Amniotic stem cell (primary cell): ENCODE data around the gene RNU6-1.

Source experiments
- DNase-seq: peaks from one replicate; lab custom pipeline; 2025; lab: John Stamatoyannopoulos, UW

The RNU6-1 gene

DNA sequence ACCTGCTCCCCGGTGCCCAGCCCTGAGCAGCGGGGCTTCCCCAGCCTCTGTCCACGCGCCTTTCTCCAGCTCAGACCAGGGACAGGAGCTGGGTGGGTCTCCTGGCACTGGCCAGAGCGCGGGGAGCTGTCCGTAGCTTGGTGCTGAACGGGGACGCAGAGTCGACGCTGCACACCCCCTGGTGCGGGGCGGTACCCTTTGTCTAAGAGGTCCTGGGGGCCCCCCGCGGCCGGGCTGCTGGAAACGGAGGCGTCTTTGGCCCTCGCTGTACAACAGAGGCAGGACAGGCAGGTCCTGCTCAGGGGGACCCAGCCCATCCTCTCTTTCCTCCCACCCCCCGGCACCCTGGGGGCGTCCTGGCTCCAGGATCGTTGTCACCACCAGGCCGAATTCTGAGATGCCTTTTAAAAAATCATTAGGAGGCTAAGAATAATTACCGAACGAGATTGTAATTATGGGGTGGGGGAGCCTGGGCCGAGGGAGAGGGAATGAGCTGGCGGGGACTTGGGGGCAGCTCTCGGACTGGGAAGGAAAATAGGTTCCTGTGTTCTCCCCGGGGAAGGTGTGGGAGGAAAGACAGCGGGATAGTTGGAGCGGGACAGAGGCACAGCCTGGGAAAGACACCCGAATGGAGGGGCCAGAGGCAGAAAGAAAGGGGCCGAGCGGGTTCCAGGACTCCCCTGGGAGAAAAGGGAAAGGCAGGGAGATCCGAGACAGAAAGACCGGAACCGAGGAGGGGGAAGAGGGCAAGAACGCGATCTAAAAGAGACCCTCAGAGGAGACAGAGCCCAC, 18.7 kb downstream of the RNU6-1 start:
- DNase-seq: no peak

DNA sequence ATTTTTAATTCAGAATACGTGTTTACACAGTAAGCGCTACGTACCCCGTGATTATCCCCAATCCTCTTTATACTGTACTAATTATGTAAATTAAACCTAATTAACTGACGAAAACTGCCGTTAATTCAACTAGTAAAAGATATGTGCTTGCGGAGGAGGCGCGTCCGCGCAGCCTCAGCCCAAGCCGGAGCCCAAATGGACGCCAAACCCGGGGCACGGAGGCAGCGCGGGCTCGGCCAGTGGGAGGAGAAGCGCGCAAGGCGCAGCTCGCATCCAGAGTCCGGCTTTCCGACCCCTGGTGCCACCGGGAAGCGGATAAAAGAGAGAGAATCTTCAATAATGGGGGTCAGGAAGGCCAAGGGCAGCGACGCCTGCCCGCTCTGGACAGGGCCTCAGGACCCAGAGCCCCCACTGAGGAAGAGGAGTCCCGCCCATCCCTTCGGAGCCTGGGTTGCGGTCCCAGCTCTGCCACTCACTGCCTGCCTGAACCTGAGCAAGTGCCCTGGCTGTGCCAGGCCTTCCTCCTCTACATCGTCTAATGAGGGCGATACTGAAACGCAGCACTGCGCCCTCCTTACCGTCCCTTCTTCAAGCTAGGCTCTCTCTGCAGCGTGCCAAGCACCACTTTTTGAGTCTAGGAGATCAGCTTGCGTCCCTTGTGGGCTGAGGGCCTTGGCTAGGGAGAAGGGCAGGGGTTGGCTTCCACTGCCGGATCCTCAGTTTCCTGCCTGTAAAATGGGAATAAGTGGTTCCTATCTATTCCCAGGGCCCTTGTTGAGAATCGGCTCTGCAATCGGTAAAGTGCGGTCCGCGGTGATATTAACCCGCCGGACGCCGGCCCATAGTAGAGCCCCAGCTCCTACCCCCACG, 19.5 kb downstream of the RNU6-1 start:
- DNase-seq: no peak

DNA sequence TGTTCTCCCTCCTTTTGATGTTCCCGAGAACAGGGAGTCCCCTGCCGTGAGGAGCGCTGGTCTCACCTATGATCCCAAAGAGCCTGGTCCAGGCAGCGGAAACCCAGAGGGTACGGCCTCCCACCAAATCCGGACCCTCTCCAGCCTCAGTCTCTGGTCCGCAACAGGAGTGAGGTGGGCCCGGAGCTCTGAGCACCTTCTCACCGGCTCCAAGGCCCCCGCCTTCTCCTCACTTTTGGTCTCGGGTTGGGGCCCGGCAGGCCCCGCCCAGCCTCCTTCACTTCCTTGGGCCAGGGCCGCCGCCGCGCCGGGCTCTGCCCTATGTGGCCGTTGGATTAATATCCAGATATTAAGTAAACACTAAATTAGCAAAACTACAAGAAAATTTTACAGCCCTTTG, 20.2 kb downstream of the RNU6-1 start:
- DNase-seq: no peak

DNA sequence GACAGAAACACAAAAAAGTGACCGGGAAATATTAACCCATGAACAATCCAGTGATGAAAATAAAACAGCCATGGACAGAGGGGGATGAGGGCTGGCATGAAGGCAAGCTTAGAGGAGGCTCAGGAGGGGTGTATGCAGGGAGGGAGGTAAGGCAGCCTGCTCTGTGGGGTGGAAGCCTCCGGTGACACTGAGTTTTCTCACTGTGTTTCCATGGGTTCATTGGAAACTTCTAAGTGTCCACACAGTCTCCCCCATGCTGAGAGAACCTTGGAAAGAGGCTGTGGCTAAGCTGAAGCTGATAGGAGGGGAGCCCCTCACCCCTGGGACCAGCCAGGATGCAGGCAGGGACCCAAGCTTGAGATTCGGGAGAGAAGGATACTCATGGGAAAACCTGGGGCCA, 21.4 kb downstream of the RNU6-1 start:
- DNase-seq: no peak

DNA sequence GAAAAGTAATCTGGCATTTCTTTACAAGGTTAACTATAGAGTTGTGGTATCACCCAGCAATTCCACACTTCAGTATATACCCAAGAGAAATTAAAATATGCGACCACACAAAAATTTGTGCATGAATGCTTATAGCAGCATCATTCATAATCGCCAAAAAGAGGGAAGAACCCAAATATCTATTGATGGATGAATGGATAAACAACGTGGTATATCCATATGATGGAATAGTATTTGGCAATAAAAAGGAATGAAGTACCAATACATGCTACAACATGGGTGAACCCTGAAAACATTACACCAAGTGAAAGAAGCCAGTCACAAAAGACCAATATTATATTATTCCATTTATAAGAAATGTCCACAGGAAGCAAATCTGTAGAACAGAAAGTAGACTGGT, 23.2 kb downstream of the RNU6-1 start:
- no peak for DNase-seq

DNA sequence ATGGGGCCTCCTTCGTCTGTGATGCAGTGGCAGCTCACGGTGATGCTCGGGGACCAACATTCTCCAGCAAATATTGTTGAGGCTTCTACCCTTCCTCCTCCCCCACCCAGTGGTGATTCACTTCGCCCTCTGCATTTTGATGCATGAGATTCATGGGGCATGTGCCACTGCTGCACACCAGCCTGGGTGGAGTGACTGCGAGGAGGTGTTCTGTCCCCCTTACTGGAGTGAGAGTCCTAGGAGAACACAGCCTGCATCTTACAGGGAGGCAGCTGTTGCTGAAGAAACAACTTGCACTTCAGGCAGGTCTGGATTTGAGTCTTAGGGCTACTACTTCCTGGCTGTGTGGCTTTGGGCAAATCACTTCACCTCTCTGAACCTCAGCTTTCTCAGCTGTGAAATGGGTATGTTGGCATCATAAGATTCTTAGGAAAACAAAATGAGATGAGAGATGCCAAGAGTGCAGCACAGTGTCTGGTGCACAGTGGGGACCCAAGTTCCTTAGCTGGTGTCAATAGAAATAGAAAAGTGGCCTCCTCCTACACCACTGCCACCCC, 24.7 kb downstream of the RNU6-1 start:
- no peak for DNase-seq

DNA sequence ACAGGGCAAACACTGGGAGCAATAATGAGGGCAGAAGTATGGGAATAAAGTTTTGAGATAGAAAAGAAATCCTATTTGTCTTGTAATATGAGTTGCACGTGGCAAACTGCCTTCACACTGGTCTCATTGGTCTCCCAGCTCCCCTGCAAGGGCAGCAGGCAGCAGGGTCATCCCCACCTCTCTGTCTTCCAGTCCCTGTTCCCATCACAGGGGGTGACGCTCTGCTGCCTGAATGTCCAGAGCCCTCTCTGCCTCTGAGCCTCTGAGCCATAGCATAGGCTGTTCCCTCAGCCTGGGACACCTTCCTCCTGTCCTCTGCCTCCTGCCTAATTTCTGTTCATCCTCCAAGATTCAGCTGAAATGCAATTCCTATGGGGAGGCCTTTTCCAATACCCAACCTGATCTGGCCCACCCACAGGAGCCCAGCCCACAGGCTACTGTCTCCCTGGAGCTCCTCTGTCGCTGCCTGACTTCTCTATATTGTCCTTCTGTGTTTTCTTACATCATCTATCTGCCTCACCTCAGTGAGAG, 26.7 kb downstream of the RNU6-1 start:
- no peak for DNase-seq

DNA sequence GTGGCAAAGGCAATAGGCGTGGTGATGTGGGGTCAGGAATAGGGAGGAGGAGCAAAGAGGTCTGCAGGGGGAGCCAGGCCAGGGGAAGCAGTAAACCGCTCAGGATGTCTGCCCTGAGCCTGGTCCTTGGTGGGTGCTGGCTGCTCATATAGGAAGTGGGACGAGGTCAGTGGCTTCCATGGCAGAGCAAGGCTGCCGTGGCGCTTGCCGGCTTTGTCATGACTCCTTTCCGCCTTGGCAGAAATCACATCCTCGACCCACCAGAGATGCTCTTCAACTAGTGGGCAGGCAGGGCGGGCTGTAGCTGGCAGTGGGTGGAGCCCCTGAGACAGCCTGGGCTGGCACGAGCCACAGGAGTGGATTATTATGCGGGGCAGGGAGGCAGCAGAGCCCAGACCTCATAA, 27.6 kb downstream of the RNU6-1 start:
- DNase-seq: no peak

DNA sequence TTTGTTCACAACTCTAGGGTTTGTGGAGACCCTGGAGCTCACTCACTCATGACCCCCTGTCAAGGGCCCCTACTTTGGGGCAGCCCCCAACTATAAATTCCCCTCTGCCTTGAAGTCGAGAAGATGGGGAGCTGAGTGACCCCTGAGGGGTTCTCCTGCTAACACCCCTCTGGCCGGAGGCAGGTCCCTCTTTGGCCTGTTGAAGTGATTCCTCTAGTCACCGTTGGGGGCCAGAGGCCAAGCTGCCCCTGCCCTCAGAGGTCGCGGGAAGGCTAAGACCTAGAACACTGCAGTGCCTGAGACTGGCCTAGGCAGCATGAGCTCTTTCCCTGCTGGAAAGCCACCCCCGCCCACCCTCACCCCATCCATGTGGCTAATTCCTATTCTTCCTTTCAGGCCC, 30.0 kb downstream of the RNU6-1 start:
- no peak for DNase-seq

DNA sequence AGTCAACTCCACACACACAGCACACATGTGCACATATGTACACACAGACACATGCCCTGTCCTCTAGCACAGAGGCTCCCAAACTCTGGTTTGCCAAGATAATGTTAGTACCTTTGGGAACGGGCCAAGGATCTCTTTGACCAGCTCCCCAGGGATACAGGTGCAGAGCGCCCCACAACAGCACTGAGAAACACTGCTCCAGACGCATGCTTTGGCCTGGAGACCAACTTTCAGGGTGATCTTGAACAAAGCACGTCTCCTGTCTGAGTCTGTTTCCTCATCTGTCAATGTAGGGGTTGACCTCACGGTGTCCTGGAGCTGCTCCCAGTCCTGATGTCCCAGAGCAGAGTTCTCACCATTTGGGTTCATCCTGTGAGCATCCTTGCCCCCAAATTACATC, 30.4 kb downstream of the RNU6-1 start:
- no peak for DNase-seq

DNA sequence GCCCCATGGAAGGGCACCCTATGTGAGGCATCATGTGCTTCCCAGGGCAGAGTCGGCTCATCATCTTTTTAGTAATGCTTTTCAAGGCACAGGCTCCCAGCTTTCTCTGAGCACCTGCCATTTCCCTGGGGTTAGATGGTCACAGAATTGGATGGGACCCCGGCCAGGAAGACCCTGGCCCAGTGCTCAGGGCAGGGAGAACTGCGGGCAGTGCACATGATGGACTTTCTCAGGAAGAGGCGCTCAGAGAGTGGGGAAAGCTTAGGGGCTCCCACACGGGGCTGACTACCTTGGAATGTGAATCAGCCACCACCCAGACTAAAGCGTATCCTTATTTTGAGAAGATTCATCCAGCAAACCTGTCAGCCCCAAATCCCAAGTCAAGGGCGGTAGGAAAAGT, 31.0 kb downstream of the RNU6-1 start:
- DNase-seq: no peak

DNA sequence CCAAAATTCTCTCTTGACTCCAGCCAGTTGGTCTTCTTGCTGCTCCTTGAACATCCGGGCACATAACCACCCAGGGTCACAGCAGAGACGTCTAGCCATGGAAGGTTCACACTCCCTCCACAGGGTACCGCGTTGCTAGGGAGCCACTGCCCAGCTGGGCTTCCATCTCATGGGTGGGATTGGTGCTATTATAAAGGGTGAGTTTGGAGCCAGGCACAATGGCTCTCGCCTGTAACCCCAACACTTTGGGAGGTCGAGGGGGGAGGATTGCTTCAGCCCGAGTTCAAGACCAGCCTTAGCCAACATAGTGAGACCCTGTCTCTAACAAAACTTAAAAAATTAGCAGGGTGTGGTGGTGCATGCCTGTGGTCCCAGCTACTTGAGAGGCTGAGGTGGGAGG, 32.0 kb downstream of the RNU6-1 start:
- DNase-seq: no peak

DNA sequence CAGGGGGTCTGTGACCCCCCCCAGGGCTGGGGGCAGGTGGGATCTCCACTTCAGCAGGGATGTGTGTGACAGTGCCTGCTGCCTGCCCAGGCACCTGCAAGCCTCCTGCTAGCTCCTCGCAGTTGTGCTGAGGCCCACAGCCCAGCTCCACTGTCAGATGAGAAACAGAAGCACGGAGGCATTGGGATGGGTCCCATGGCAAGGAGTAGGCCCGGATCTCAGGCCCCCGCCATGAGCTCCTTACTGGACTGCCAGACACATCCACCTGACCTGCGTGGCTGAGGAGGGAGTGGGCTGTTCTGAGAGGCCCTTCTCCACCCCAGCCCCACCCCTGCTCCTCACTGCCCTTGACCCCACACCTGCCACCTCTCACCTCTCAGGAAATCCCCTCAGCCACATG, 32.7 kb downstream of the RNU6-1 start:
- no peak for DNase-seq

DNA sequence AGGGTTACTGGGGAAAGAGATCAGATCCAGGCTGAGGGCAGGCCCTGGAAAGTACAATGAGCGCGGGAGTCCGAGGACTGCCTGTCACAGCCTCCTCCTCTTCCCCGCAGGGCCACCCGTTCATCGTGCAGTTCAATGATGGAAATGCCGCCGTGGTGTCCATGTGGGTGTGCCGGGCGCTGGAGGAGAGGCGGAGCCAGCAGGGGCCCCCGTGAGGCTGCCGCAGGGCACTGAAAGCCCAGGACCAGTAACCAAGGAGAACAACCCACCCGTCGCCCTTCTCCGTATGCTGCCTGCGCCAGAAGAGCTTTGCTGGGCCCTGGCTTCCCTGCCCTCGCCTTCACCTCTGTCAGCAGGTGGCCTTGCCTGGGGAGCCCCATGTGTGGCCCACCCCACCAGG, 33.3 kb downstream of the RNU6-1 start:
- no peak for DNase-seq

DNA sequence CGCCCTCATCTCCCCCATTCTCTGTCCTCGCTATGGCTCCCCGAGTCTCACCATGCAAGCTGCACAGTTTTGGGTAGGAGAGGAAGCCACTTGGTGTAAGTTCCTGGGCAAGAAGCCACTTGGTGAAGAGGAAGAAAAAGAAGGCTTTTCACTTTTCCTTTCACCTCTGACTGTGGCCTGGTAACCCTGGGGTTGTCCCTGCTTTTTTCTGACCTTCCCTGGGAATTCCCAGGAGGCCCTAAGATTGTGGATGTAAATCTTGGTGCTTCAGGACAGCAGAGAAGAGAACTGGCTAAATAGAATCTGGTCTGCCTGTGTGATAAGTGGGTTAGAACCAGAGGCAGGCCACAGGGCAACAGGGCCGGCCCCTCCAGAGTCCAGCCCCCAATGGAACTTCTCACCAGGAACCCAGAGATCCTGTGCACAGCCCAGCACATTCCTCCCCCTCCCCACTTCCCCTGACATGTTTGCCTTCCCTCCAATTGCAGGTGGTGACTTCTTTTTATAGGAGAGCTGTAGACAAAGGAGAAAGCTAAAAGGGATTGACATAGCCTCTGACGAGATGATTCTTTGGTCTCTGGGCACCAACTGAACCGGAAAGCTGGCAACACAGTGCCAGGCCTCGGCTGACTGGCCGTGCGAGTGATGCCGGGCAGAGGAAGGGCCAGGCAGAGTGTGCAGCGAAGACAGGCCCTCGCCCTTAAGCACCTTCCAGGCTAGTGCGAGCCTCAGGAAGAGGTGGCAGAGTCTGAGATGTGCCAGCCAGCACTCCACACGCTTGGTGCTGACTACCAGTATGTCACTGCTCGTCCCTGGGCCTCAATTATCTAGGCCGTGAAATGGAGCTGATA, 34.0 kb downstream of the RNU6-1 start:
- DNase-seq: no peak

DNA sequence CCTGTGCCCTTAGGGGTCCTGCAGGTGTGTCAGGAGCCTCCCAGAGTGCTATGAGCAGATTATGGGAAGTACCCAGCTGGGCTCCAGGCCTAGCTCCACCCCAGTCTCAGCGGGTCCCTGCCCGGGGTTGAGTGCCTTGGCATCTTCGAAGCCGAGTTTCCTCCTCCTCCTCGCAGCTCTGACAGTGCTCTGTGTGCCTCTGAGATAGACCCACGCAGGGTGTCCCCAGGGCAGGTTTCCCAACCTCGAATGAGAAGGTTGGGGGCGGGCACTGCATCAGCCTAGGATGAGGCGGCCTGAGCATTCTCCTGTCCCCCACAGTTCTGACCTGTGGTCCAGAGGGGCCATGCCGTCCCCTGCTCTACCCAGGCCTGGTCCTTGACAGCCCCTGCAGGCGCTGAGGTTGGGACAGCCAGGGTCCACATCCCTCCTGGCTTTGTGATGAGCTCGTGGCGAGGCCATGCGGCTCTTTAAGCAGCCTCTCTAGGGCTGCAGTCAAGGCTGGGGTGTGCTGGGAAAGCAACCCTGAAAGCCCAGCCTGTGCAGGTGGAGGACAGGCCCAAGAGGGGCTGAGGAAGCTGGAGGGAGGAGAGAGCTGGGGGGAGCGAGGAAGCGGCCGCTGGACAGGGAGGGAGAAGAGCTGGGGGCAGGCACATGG, 34.7 kb downstream of the RNU6-1 start:
- no peak for DNase-seq

DNA sequence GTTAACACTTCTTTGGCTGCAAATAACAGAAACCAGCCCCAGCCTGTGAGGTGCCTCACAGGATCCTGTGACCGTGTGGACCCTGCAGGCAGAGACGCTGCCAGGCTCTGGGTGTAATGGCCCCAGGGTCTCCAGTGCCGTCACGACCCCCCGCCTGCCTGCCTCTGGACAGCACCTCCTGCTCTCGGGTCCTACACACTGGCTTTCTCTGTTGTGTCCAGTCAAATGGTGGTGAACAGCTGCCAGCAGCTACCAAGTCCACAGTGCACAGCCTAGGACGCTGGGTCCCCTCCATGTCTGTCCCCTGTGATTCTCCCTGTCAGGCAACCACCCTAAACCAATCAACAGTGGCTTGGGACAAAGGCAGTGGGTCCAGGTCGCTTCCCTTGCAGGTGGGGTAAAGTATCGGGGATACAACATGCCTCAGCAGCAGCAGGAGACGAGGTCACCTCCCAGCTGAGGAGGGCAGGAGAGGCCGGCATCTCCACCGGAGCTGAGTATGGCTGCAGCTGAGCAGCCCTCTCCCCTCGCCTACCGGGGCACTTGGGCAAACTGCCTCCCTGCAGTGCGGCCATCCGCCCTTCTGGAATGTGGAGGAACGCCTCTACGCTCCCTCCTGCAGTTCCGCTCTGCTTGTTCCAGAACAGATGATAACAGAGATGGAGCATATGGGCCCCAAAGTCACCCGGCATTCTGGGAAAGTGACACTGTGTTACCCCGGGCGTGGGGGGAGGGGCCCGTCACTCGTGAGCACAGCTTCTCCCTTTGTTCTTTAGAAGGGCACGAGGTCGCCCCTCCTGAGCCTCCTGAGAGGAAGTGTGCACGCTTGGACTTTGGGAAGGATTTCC, 35.6 kb downstream of the RNU6-1 start:
- DNase-seq: no peak

DNA sequence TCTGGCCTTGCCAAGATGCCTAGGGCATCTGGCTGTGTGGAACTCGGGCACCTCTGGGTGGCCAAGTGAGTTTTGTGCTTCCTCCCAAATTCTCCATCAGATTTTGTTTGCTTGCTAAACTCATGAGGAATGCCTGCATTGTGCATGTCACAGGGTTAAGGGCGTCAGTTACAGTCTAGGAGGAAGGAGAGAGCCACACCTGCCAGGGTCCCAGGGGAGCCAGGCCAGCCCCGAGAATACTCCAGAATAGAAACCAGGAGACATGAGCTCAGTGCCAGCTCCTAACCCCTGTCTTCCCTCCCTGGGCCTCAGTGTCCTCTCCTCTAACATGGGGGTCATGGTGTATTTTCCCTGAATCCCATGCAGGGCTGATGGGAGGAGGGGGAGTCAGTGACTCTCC, 36.5 kb downstream of the RNU6-1 start:
- DNase-seq: no peak

DNA sequence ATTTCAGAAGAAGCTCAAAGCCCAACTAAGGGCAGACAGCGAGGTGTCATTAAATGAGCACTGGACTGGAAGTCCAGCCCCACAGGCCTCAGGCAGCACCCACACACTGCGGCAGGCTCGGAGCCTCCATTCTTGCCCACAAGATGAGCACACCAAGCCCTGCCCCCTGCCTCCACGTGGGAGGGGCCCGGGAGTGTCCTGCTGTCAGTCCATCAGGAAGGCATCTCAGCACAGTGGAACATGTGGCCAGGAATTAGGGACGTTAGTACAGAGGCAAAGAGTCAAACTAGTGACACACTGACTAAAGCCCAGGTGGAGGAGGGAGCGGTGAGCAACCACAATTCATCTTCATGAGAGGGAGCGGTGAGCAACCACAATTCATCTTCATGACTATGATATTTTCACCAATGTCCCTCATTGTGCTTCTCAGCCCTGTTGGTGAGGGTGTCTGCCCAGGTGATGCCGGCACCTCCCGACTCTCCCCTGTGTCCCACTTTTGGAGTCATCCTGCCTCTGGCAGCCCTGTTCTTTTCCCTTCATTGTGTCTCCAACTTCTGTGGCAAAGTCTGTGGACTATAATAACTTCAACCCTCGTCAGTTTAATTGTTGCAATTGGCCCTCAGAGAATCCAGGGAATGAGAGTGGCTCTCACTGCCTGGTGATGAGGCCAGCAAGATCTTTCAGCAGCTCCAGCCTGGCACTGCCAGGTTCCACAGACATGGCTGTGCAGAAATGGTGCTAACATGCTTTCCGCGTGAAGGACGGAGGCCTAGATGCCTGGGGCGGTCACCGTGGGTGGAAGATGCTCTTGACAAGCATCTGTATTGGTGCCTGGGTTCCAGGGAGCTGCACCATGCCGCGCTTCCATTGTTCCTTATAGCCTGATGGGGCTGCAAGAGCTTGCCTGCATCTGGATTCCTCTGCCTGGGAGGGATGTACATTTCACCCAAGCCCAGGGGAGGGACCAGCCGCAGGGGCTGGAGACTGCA, 37.6 kb downstream of the RNU6-1 start:
- no peak for DNase-seq
